Activated naive CD8-positive, alpha-beta T cell (primary cell): ENCODE measurements around the gene ATR.
"Not testable (repeated sequence)": the region's sequence is repeated elsewhere in the genome, so short reads cannot be mapped to it uniquely, and the experiment has no call there.

ENCODE experiments used
- H3K27ac Mint-ChIP-seq: one replicate; pipeline ENCODE4 v1.8.0; 2021; ENCODE audit warnings: mixed read lengths
- H3K27me3 Mint-ChIP-seq: one replicate; pipeline ENCODE4 v1.8.0; 2021; ENCODE audit warnings: mixed read lengths
- H3K36me3 Mint-ChIP-seq: one replicate; pipeline ENCODE4 v1.8.0; 2021; ENCODE audit warnings: mixed read lengths
- H3K4me1 Mint-ChIP-seq: one replicate; pipeline ENCODE4 v1.8.0; 2021; ENCODE audit warnings: low read depth, mixed read lengths
- H3K4me3 Mint-ChIP-seq: one replicate; pipeline ENCODE4 v1.8.0; 2021; ENCODE audit warnings: mild to moderate bottlenecking, mixed read lengths
- H3K9me3 Mint-ChIP-seq: one replicate; pipeline ENCODE4 v1.8.0; 2021; ENCODE audit warnings: low read depth, mixed read lengths

Gene ATR

GRCh38 chr3:142433110-142433509 lies 145.4 kb downstream of the ATR start:
- H3K27ac Mint-ChIP-seq: no peak overlapping the region
- no peak overlapping the region for H3K4me3 Mint-ChIP-seq
- peaks cover 33% of the 10 kb centered on the region for H3K4me1 Mint-ChIP-seq
- no peaks in the 10 kb centered on the region for H3K27me3 Mint-ChIP-seq
- H3K36me3 Mint-ChIP-seq: peaks cover 16% of the 10 kb centered on the region
- H3K9me3 Mint-ChIP-seq: no peaks in the 10 kb centered on the region

GRCh38 chr3:142429582-142429981 lies 149.0 kb downstream of the ATR start:
- H3K36me3 Mint-ChIP-seq: peaks cover 16% of the 10 kb centered on the region
- H3K27me3 Mint-ChIP-seq: no peaks in the 10 kb centered on the region
- no peak overlapping the region for H3K27ac Mint-ChIP-seq
- H3K9me3 Mint-ChIP-seq: no peaks in the 10 kb centered on the region
- H3K4me1 Mint-ChIP-seq: peaks cover 19% of the 10 kb centered on the region
- no peak overlapping the region for H3K4me3 Mint-ChIP-seq

GRCh38 chr3:142424754-142425153 lies 153.8 kb downstream of the ATR start:
- Mint-ChIP-seq H3K36me3 (peaks cover 6% of the 10 kb centered on the region), H3K4me1 (peaks cover 7% of the 10 kb centered on the region), H3K27me3 (no peaks in the 10 kb centered on the region), H3K27ac (no peak overlapping the region), H3K4me3 (no peak overlapping the region), H3K9me3 (no peaks in the 10 kb centered on the region)

- Mint-ChIP-seq H3K36me3 (peaks cover 3% of the 10 kb centered on the region), H3K9me3 (no peaks in the 10 kb centered on the region), H3K4me3 (no peak overlapping the region), H3K27ac (no peak overlapping the region), H3K4me1 (no peaks in the 10 kb centered on the region), H3K27me3 (no peaks in the 10 kb centered on the region)
Observed at GRCh38 chr3:142418926-142419592, 159.5 kb downstream of the ATR start.

GRCh38 chr3:142417302-142417701 lies 161.2 kb downstream of the ATR start:
- Mint-ChIP-seq H3K9me3 (no peaks in the 10 kb centered on the region), H3K36me3 (peaks cover 3% of the 10 kb centered on the region), H3K27ac (no peak overlapping the region), H3K27me3 (no peaks in the 10 kb centered on the region), H3K4me3 (no peak overlapping the region), H3K4me1 (no peaks in the 10 kb centered on the region)

GRCh38 chr3:142400537-142400936 lies 178.0 kb downstream of the ATR start:
- H3K4me1 Mint-ChIP-seq, H3K27me3 Mint-ChIP-seq: not testable (repeated sequence)

More at GRCh38 chr3:142400537-142400936, 178.0 kb downstream of the ATR start:
- H3K9me3 Mint-ChIP-seq, H3K27ac Mint-ChIP-seq, H3K4me3 Mint-ChIP-seq: not testable (repeated sequence)
- H3K36me3 Mint-ChIP-seq: peaks cover 19% of the 10 kb centered on the region
